Small intestine (tissue), 7 donors: ENCODE data around the gene RALGPS2. TPM values are rescaled to one million over a fixed set of nuclear protein-coding genes. Genes with fewer than 3 reads are reported as not detected.

Source experiments
- DNase-seq, 2 donors: peaks; one replicate each; pipeline versions ENCODE4 v3.0.0 to v3.0.0-alpha.2; 2013
- FAIRE-seq: peaks from 2 replicates; lab custom pipeline; 2012; peaks lifted over from hg19 to GRCh38; lab: Jason Lieb, UNC
- H3K27ac ChIP-seq, 3 donors: one replicate each; pipeline ENCODE4 v1.5.1; 2013; ENCODE audit warnings: low read length in 2 of 3, mild to moderate bottlenecking in 2 of 3, control low read depth in 1 of 3, inconsistent platforms in 1 of 3, low read depth in 1 of 3, moderate library complexity in 1 of 3
- H3K27me3 ChIP-seq, 3 donors: one replicate each; pipeline ENCODE4 v1.6.1; 2013; ENCODE audit warnings: low read length in 3 of 3, inconsistent platforms in 1 of 3; ENCODE audit not compliant: control insufficient read depth in 3 of 3, insufficient read depth in 3 of 3
- H3K36me3 ChIP-seq, 3 donors: one replicate each; pipeline ENCODE4 v1.6.1; 2013; ENCODE audit warnings: low read length in 3 of 3, inconsistent platforms in 1 of 3, low read depth in 1 of 3, mild to moderate bottlenecking in 1 of 3, moderate library complexity in 1 of 3; ENCODE audit not compliant: control insufficient read depth in 3 of 3, insufficient read depth in 2 of 3
- H3K4me1 ChIP-seq, 3 donors: one replicate each; pipeline ENCODE4 v1.6.1; 2013; ENCODE audit warnings: low read length in 2 of 3, inconsistent platforms in 1 of 3, low read depth in 1 of 3, mild to moderate bottlenecking in 1 of 3, moderate library complexity in 1 of 3; ENCODE audit not compliant: control insufficient read depth in 3 of 3, insufficient read depth in 2 of 3
- H3K4me3 ChIP-seq, 3 donors: one replicate each; pipeline ENCODE4 v1.5.1; 2013; ENCODE audit warnings: low read length in 3 of 3, control low read depth in 1 of 3, inconsistent platforms in 1 of 3, low read depth in 1 of 3, mild to moderate bottlenecking in 1 of 3, moderate library complexity in 1 of 3
- H3K9me3 ChIP-seq, 2 donors: one replicate each; pipeline ENCODE4 v1.6.1; 2013; ENCODE audit warnings: low read depth in 1 of 2, low read length in 1 of 2; ENCODE audit not compliant: control insufficient read depth in 2 of 2, insufficient read depth in 1 of 2
- WGBS, 3 donors: extraction: QIAGEN DNeasy Blood & Tissue Kit; methylation state at CpG; one replicate each; pipeline ENCODE4 v1.1.7; 2013; 5-methylcytosine and 5-hydroxymethylcytosine counted together
- polyA plus RNA-seq, 4 donors: library from polyadenylated mRNA; stranded (reverse) in 3 of 4; unstranded in 1 of 4; fragments of 200-250 nt in 3 of 4; fragments of 120-200 nt in 1 of 4; gene quantifications; one replicate each; pipeline versions ENCODE4 v1.2.1 to v1.2.3, GENCODE V29; 2013
- donor health status: healthy with polysubstance abuse.
- donor health status: control.
- donor health status: control.
- donor health status: Bipolar disorder and iron deficiency.
- donor health status: healthy.

The RALGPS2 gene
- polyA plus RNA-seq, 4 donors, result 5.2 to 27.1 (median 6.8) TPM

DNA sequence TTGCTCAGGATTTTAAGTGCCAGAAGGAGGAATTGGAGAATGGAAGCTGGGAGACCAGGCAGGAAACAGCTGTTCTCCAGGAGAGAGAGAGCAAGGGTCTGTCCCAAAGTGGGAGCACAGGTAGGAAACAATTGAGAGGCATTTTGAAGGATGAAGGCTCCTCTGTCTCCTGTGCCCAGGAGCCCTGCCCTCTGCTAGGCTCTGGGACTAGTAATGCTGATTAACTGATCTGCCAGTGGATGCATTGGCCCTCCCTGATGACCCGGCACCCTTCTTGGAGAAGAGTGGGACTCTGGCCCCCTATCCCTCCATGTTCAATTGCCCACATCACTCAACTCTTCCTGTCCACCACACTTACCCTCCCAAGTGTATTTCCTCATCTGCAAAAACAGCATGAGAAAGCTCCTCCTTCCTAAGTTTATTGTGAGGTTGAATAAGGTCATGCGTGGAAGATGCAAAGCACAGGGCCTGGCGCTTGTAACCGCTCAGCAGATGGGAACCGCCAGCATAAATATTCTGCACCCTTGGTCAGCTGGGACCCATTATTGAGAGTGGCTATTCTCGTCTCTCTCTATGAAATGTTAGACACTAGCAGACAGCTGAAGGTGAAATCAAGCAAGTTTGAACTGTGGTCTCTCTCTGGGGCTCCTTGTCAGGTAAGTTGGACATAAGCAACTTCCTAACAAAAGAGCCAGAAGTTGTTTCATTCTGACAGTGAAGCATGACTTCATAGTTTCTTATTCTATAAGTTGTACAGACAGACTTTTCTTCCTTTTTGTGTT is 208.9 kb downstream of the RALGPS2 start:
- Histone ChIP-seq H3K27ac (peak overlapping the region in 2 of 3 donors; percentile 19 to 78), H3K27me3 (peaks cover 0 to 4% (median 0%) of the 10 kb centered on the region in 3 donors), H3K4me3 (no peak overlapping the region), H3K36me3 (no peaks in the 10 kb centered on the region), H3K9me3 (no peaks in the 10 kb centered on the region), H3K4me1 (peaks cover 0 to 24% (median 0%) of the 10 kb centered on the region in 3 donors)
- DNase-seq (no peak), FAIRE-seq (no peak)
- WGBS, 3 donors, result 67 to 91% (median 67%) methylated on average over 6 of the region's 6 CpGs

DNA sequence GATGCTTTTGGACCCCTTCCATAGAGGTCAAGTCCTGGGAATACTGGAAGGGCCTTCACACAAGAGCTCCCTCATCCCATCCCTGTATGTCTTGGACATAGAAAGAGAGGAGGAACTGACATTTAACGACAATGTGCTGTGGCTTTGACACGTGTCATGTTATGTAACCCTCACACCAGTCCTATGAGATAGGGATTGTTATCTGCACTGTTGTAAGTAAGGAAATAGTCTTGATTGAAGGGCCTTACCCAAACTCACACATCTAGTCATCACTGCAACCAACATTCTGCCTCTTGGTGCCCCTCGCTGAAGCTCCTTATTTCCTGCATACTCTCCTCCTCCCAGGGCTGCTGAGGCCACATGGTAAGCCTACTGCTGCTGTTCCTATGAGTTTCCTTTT is 209.5 kb downstream of the RALGPS2 start:
- H3K27me3 ChIP-seq, result peaks cover 0 to 4% (median 0%) of the 10 kb centered on the region in 3 donors
- FAIRE-seq, result no peak
- no peaks in the 10 kb centered on the region for H3K9me3 ChIP-seq
- H3K27ac ChIP-seq, result peak overlapping the region in 1 of 3 donors; percentile 78
- no peak for DNase-seq
- H3K36me3 ChIP-seq, result no peaks in the 10 kb centered on the region
- peaks cover 0 to 27% (median 0%) of the 10 kb centered on the region in 3 donors for H3K4me1 ChIP-seq
- 68 to 88% (median 77%) methylated on average over 3 of the region's 3 CpGs for WGBS, 3 donors
- H3K4me3 ChIP-seq, result no peak overlapping the region

GRCh38 chr1:178935610-178936009 is 210.6 kb downstream of the RALGPS2 start:
- Histone ChIP-seq H3K4me1 (peaks cover 0 to 27% (median 0%) of the 10 kb centered on the region in 3 donors), H3K9me3 (no peaks in the 10 kb centered on the region), H3K4me3 (no peak overlapping the region), H3K27ac (no peak overlapping the region), H3K27me3 (peaks cover 0 to 4% (median 0%) of the 10 kb centered on the region in 3 donors), H3K36me3 (no peaks in the 10 kb centered on the region)
- no peak for DNase-seq
- WGBS, 3 donors, result 61 to 68% (median 65%) methylated on average over 5 of the region's 5 CpGs
- no peak for FAIRE-seq

DNA sequence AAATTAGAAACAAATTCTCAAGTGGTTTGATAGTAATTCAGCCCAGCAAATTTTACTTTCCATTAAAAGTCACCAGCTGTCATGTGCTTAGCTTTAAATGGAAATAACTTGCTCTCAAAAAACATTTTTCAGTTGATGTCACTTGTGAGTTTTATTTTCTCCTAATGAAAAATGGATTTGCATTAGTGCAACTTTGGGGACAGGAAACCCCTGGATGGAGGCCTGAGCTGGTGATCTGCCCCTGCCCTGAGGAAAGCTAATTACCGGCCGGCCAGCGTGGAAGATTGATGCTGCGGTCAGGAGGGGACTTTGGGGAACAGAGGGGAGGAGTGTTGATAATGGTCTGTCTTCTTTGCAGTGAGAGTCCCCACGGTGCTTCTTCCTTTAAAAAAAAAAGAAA is 212.7 kb downstream of the RALGPS2 start:
- Histone ChIP-seq H3K36me3 (no peaks in the 10 kb centered on the region), H3K27ac (peak overlapping the region in 2 of 3 donors; percentile 47 to 73), H3K9me3 (no peaks in the 10 kb centered on the region), H3K4me1 (peaks cover 0 to 16% (median 0%) of the 10 kb centered on the region in 3 donors), H3K27me3 (peaks cover 0 to 4% (median 0%) of the 10 kb centered on the region in 3 donors), H3K4me3 (no peak overlapping the region)
- DNase-seq (no peak), FAIRE-seq (no peak)
- 56 to 74% (median 62%) methylated on average over 5 of the region's 5 CpGs for WGBS, 3 donors

DNA sequence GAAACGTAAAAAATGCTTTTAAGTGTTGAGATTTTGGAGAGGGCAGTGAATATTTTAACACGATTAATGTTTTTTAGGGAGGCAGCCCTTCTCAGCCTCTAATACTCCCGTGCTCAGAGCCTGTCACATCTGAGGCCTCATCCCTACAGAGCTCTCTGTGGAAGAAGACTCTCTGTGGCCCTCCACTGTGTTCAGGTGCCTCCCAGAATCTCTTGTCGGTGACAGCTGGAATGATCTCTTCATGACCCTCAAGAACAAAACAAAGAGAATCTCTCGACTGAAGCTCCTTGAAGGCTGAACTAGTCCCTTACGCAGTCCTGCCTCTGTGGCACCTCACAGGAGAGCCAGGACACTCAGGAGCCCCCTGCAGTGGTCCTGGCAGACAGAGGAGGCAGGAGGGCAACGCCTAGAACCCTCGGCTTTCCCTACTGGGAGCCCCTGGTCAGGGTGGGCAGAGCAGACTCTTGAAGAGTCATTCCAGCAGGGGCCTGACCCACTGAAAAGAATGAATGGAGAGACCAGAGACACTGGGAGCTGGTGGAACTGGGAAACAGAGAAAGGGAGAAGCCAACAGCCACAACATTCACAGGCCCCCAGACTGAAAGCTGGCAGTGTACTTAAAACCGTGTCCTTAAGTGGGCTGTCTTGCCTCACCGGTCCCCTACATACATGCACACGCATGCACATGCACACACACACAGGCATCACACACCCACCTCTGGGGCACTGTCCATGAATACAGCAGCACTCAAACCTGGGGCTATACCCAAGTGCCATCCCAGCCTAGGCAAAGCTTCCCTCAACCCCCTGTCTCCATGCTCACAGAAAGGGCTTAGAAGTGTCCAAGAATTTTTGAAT is 213.3 kb downstream of the RALGPS2 start:
- H3K36me3 ChIP-seq, result no peaks in the 10 kb centered on the region
- no peak for DNase-seq
- peaks cover 0 to 14% (median 0%) of the 10 kb centered on the region in 3 donors for H3K4me1 ChIP-seq
- peak overlapping the region in 2 of 3 donors; percentile 73 to 84 for H3K27ac ChIP-seq
- H3K4me3 ChIP-seq, result no peak overlapping the region
- WGBS, 3 donors, result 63 to 79% (median 75%) methylated on average over 11 of the region's 11 CpGs
- H3K27me3 ChIP-seq, result peaks cover 0 to 4% (median 0%) of the 10 kb centered on the region in 3 donors
- FAIRE-seq, result no peak
- no peaks in the 10 kb centered on the region for H3K9me3 ChIP-seq

- Histone ChIP-seq H3K9me3 (no peaks in the 10 kb centered on the region), H3K4me1 (peaks cover 0 to 12% (median 0%) of the 10 kb centered on the region in 3 donors), H3K27ac (peak overlapping the region in 2 of 3 donors; percentile 73 to 84), H3K4me3 (no peak overlapping the region), H3K27me3 (peaks cover 0 to 4% (median 0%) of the 10 kb centered on the region in 3 donors), H3K36me3 (no peaks in the 10 kb centered on the region)
- 58 to 78% (median 73%) methylated on average over 10 of the region's 10 CpGs for WGBS, 3 donors
- no peak for FAIRE-seq
- no peak for DNase-seq
Measured at GRCh38 chr1:178938959-178939317, 213.9 kb downstream of the RALGPS2 start.

- 64 to 77% (median 75%) methylated on average over 15 of the region's 15 CpGs for WGBS, 3 donors
- Histone ChIP-seq H3K27me3 (peaks cover 0 to 4% (median 0%) of the 10 kb centered on the region in 3 donors), H3K4me1 (peaks cover 0 to 12% (median 0%) of the 10 kb centered on the region in 3 donors), H3K9me3 (no peaks in the 10 kb centered on the region), H3K36me3 (no peaks in the 10 kb centered on the region), H3K27ac (peak overlapping the region in 2 of 3 donors; percentile 73 to 84), H3K4me3 (no peak overlapping the region)
- DNase-seq, result no peak
- no peak for FAIRE-seq
Measured at GRCh38 chr1:178939338-178940067, 214.5 kb downstream of the RALGPS2 start.
